Measurements from ENCODE around the gene TSLP. TPM values are rescaled to one million over a fixed set of nuclear protein-coding genes. Genes with fewer than 3 reads are reported as not detected.

TSLP gene
- total RNA-seq, 1 experiment from 2014 or later, result not detected

DNA sequence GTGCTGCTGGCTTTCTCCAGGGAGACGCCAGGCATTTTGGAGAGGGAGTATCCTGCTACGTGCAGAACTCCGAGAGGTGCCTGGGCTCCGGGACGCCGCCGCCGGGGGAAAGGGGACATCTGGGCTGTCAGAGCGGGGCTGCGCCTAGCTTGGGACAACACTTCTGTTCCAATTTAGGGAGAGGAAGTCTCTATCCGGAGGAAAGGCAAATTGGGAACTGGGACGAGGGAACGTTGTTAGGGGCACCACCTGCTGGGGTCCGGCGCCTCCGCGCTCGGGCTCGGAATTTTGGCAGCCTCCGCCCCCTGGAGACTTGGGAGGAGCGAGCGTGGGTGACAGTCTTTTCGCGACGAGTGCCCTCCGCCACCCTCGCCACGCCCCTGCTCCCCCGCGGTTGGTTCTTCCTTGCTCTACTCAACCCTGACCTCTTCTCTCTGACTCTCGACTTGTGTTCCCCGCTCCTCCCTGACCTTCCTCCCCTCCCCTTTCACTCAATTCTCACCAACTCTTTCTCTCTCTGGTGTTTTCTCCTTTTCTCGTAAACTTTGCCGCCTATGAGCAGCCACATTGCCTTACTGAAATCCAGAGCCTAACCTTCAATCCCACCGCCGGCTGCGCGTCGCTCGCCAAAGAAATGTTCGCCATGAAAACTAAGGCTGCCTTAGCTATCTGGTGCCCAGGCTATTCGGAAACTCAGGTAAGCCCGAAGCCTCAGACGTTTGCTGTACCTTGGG, 1.6 kb downstream of the TSLP start:
- DNase-seq, result peak; percentile 48 to 49
- Histone ChIP-seq H3K27me3 (replicated peaks; ENCODE audit: control insufficient read depth, insufficient read depth, low read length) (no peaks in the 10 kb centered on the region; the same call in 1 of the 2 replicates), H3K9me3 (no peaks in the 10 kb centered on the region; the same call in 1 of the 2 replicates), H3K4me1 (0 out of 2 replicates have a peak, but pooled peaks cover 4% of the 10 kb centered on the region), H3K4me3 (ENCODE audit: low read depth, low read length) (peak overlapping the region; percentile 26), H3K36me3 (ENCODE audit: control insufficient read depth, insufficient read depth, low read length) (no peaks in the 10 kb centered on the region)
- H3K27me3 Mint-ChIP-seq (ENCODE audit: insufficient read depth, unreplicated experiment), result peaks cover 33% of the 10 kb centered on the region
- H3K27ac Mint-ChIP-seq (ENCODE audit: unreplicated experiment), result no peak overlapping the region
- ChIA-PET POLR2A (no interaction called here), CTCF (no interaction called here)
- no peaks in the 10 kb centered on the region for H3K9me3 Mint-ChIP-seq (ENCODE audit: unreplicated experiment)
- intact Hi-C loops (cut with micrococcal nuclease; ENCODE audit: unreplicated experiment), result no loop called here
- H3K36me3 Mint-ChIP-seq (ENCODE audit: insufficient read depth, unreplicated experiment), result no peaks in the 10 kb centered on the region
- TF ChIP-seq, protein P1, sequence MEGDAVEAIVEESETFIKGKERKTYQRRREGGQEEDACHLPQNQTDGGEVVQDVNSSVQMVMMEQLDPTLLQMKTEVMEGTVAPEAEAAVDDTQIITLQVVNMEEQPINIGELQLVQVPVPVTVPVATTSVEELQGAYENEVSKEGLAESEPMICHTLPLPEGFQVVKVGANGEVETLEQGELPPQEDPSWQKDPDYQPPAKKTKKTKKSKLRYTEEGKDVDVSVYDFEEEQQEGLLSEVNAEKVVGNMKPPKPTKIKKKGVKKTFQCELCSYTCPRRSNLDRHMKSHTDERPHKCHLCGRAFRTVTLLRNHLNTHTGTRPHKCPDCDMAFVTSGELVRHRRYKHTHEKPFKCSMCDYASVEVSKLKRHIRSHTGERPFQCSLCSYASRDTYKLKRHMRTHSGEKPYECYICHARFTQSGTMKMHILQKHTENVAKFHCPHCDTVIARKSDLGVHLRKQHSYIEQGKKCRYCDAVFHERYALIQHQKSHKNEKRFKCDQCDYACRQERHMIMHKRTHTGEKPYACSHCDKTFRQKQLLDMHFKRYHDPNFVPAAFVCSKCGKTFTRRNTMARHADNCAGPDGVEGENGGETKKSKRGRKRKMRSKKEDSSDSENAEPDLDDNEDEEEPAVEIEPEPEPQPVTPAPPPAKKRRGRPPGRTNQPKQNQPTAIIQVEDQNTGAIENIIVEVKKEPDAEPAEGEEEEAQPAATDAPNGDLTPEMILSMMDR (IDR thresholded peaks at IDR 0.05; ENCODE audit: insufficient read depth in 1 of 2, low read depth in 1 of 2, low read length in 1 of 2, severe bottlenecking in 1 of 2, unreplicated experiment in 1 of 2), result no peak
- peak overlapping the region; percentile 73 for H3K4me3 Mint-ChIP-seq (ENCODE audit: unreplicated experiment)
- BruUV-seq (replicated peaks), result no TSS peak
- H3K4me1 Mint-ChIP-seq (ENCODE audit: low read depth, unreplicated experiment), result peaks cover 7% of the 10 kb centered on the region

DNA sequence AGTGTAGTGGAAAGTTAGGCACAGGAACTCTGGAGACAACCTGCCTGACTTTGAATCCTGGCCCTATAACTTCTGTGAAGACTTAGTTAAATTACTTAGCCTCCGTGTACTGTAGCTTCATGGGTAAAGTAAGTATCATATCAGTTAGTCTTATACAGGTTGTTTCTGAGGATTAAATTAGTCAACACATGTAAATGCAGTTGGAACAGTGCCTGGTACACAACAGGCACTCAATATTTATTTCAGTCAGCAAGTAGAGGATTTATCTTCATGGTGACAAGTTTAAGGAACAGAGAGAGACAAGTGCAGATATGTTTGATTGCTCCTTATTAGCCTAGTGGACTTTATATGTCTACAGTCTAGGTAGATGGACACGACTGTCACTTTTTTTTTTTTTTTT, 2.7 kb downstream of the TSLP start:
- no peak overlapping the region for H3K27ac Mint-ChIP-seq (ENCODE audit: unreplicated experiment)
- BruUV-seq (replicated peaks), result no TSS peak
- H3K27me3 ChIP-seq (replicated peaks; ENCODE audit: control insufficient read depth, insufficient read depth, low read length), result no peaks in the 10 kb centered on the region; the same call in 1 of the 2 replicates
- intact Hi-C loops (cut with micrococcal nuclease; ENCODE audit: unreplicated experiment), result no loop called here
- H3K36me3 Mint-ChIP-seq (ENCODE audit: insufficient read depth, unreplicated experiment), result no peaks in the 10 kb centered on the region
- ChIA-PET POLR2A (no interaction called here), CTCF (no interaction called here)
- peaks cover 28% of the 10 kb centered on the region for H3K27me3 Mint-ChIP-seq (ENCODE audit: insufficient read depth, unreplicated experiment)
- DNase-seq, result no peak
- H3K4me1 ChIP-seq, result 0 out of 2 replicates have a peak, but pooled peaks cover 4% of the 10 kb centered on the region
- H3K9me3 Mint-ChIP-seq (ENCODE audit: unreplicated experiment), result no peaks in the 10 kb centered on the region
- no peaks in the 10 kb centered on the region; the same call in 1 of the 2 replicates for H3K9me3 ChIP-seq
- peaks cover 7% of the 10 kb centered on the region for H3K4me1 Mint-ChIP-seq (ENCODE audit: low read depth, unreplicated experiment)
- H3K36me3 ChIP-seq (ENCODE audit: control insufficient read depth, insufficient read depth, low read length), result no peaks in the 10 kb centered on the region
- TF ChIP-seq, protein P1 (IDR thresholded peaks at IDR 0.05; ENCODE audit: insufficient read depth in 1 of 2, low read depth in 1 of 2, low read length in 1 of 2, severe bottlenecking in 1 of 2, unreplicated experiment in 1 of 2), result no peak
- H3K4me3 Mint-ChIP-seq (ENCODE audit: unreplicated experiment), result no peak overlapping the region
- no peak overlapping the region for H3K4me3 ChIP-seq (ENCODE audit: low read depth, low read length)

DNA sequence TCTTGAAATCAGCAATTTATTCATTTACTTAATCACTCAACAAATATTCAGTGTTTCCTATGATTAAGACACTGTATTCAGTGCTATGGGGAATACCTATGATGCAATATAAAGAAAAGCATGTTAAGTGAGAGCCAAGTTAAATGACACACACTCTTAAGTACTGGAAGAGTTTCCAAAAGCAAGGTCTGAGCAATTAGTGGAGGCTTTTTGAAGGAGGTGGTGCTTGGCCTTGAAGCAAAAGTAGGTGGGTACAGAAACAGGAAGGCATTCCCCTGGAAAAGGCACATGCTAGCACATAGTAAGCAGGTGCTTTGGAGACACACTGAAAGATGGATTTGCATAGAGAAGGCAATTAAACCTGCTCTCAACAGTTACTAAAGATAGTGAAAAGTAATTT, 4.0 kb downstream of the TSLP start:
- Histone ChIP-seq H3K27me3 (replicated peaks; ENCODE audit: control insufficient read depth, insufficient read depth, low read length) (no peaks in the 10 kb centered on the region; the same call in 1 of the 2 replicates), H3K9me3 (no peaks in the 10 kb centered on the region; the same call in 1 of the 2 replicates), H3K4me1 (0 out of 2 replicates have a peak, but pooled peaks cover 4% of the 10 kb centered on the region), H3K36me3 (ENCODE audit: control insufficient read depth, insufficient read depth, low read length) (no peaks in the 10 kb centered on the region), H3K4me3 (ENCODE audit: low read depth, low read length) (no peak overlapping the region)
- peaks cover 25% of the 10 kb centered on the region for H3K27me3 Mint-ChIP-seq (ENCODE audit: insufficient read depth, unreplicated experiment)
- DNase-seq, result no peak
- ChIA-PET POLR2A (no interaction called here), CTCF (no interaction called here)
- H3K4me3 Mint-ChIP-seq (ENCODE audit: unreplicated experiment), result no peak overlapping the region
- intact Hi-C loops (cut with micrococcal nuclease; ENCODE audit: unreplicated experiment), result no loop called here
- no peak overlapping the region for H3K27ac Mint-ChIP-seq (ENCODE audit: unreplicated experiment)
- H3K9me3 Mint-ChIP-seq (ENCODE audit: unreplicated experiment), result no peaks in the 10 kb centered on the region
- H3K36me3 Mint-ChIP-seq (ENCODE audit: insufficient read depth, unreplicated experiment), result no peaks in the 10 kb centered on the region
- no TSS peak for BruUV-seq (replicated peaks)
- H3K4me1 Mint-ChIP-seq (ENCODE audit: low read depth, unreplicated experiment), result peaks cover 7% of the 10 kb centered on the region
- TF ChIP-seq, protein P1 (IDR thresholded peaks at IDR 0.05; ENCODE audit: insufficient read depth in 1 of 2, low read depth in 1 of 2, low read length in 1 of 2, severe bottlenecking in 1 of 2, unreplicated experiment in 1 of 2), result no peak
